ENCODE results near the gene PARG.

PARG gene

DNA sequence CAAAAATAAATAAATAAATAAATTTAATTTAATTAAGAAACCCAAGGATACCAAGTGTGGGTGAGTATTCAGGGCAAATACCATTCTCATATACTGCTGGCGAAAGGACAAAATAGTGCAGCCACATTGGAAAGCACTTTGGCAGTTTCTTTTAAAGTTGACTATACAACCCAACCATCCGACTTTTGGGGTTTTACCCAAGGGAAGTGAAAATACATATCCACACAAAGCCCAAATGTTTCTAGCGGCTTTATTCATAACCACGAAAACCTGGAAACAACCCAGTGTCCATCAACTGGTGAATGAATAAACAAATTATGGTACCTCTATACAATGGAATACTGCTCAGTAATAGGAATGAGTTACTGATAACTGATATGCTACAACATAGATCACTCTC is 143.6 kb downstream of the PARG start:
- H3K79me2 ChIP-seq (ENCODE audit: insufficient read depth, low read length): no peaks in the 10 kb centered on the region
- H3K4me3 ChIP-seq (ENCODE audit: low read length, poor library complexity, severe bottlenecking): no peak overlapping the region
- TF ChIP-seq, protein P1, sequence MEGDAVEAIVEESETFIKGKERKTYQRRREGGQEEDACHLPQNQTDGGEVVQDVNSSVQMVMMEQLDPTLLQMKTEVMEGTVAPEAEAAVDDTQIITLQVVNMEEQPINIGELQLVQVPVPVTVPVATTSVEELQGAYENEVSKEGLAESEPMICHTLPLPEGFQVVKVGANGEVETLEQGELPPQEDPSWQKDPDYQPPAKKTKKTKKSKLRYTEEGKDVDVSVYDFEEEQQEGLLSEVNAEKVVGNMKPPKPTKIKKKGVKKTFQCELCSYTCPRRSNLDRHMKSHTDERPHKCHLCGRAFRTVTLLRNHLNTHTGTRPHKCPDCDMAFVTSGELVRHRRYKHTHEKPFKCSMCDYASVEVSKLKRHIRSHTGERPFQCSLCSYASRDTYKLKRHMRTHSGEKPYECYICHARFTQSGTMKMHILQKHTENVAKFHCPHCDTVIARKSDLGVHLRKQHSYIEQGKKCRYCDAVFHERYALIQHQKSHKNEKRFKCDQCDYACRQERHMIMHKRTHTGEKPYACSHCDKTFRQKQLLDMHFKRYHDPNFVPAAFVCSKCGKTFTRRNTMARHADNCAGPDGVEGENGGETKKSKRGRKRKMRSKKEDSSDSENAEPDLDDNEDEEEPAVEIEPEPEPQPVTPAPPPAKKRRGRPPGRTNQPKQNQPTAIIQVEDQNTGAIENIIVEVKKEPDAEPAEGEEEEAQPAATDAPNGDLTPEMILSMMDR (conservative IDR thresholded peaks at IDR 0.05; ENCODE audit: low read length): no peak
- no peak for TF ChIP-seq EZH2phosphoT487 (IDR thresholded peaks at IDR 0.05; ENCODE audit: borderline replicate concordance)
- H4K20me1 ChIP-seq (ENCODE audit: insufficient read depth, low read length, poor library complexity, severe bottlenecking): no peaks in the 10 kb centered on the region
- H3K9ac ChIP-seq (ENCODE audit: low read depth, low read length, poor library complexity, severe bottlenecking): no peak overlapping the region
- H3F3A ChIP-seq (ENCODE audit: low read depth): no peaks in the 10 kb centered on the region
- no peak overlapping the region for H3K4me2 ChIP-seq (ENCODE audit: low read depth, low read length, poor library complexity, severe bottlenecking)
- no peaks in the 10 kb centered on the region for H3K9me3 ChIP-seq (ENCODE audit: insufficient read depth, low read depth, low read length)
- no peaks in the 10 kb centered on the region for H3K27me3 ChIP-seq (ENCODE audit: insufficient read depth, low read length, poor library complexity, severe bottlenecking)
- H2AFZ ChIP-seq (ENCODE audit: low read length): no peak overlapping the region
- no peaks in the 10 kb centered on the region for H3K9me2 ChIP-seq (replicated peaks; ENCODE audit: low read depth, low read length)
- H3K4me1 ChIP-seq (ENCODE audit: insufficient read depth, low read length, poor library complexity, severe bottlenecking): no peaks in the 10 kb centered on the region
- no peaks in the 10 kb centered on the region for H3K36me3 ChIP-seq (ENCODE audit: insufficient read depth, low read length)

- Histone ChIP-seq H3F3A (ENCODE audit: low read depth) (no peaks in the 10 kb centered on the region), H2AFZ (ENCODE audit: low read length) (no peak overlapping the region), H3K4me3 (ENCODE audit: low read length, poor library complexity, severe bottlenecking) (no peak overlapping the region), H3K79me2 (ENCODE audit: insufficient read depth, low read length) (no peaks in the 10 kb centered on the region), H3K9me2 (replicated peaks; ENCODE audit: low read depth, low read length) (no peaks in the 10 kb centered on the region), H3K9ac (ENCODE audit: low read depth, low read length, poor library complexity, severe bottlenecking) (no peak overlapping the region), H3K27me3 (ENCODE audit: insufficient read depth, low read length, poor library complexity, severe bottlenecking) (no peaks in the 10 kb centered on the region), H4K20me1 (ENCODE audit: insufficient read depth, low read length, poor library complexity, severe bottlenecking) (no peaks in the 10 kb centered on the region), H3K9me3 (ENCODE audit: insufficient read depth, low read depth, low read length) (no peaks in the 10 kb centered on the region), H3K4me1 (ENCODE audit: insufficient read depth, low read length, poor library complexity, severe bottlenecking) (no peaks in the 10 kb centered on the region), H3K36me3 (ENCODE audit: insufficient read depth, low read length) (no peaks in the 10 kb centered on the region), H3K4me2 (ENCODE audit: low read depth, low read length, poor library complexity, severe bottlenecking) (no peak overlapping the region)
- TF ChIP-seq EZH2phosphoT487 (IDR thresholded peaks at IDR 0.05; ENCODE audit: borderline replicate concordance): no peak
- TF ChIP-seq, protein P1 (conservative IDR thresholded peaks at IDR 0.05; ENCODE audit: low read length): no peak
Observed at GRCh38 chr10:49791100-49791499, 150.7 kb downstream of the PARG start.

GRCh38 chr10:49784681-49785080 is 157.1 kb downstream of the PARG start:
- H3K9ac ChIP-seq (ENCODE audit: low read depth, low read length, poor library complexity, severe bottlenecking): no peak overlapping the region
- no peaks in the 10 kb centered on the region for H3K36me3 ChIP-seq (ENCODE audit: insufficient read depth, low read length)
- no peaks in the 10 kb centered on the region for H3K79me2 ChIP-seq (ENCODE audit: insufficient read depth, low read length)
- no peaks in the 10 kb centered on the region for H3K9me3 ChIP-seq (ENCODE audit: insufficient read depth, low read depth, low read length)
- H3F3A ChIP-seq (ENCODE audit: low read depth): no peaks in the 10 kb centered on the region
- no peak overlapping the region for H2AFZ ChIP-seq (ENCODE audit: low read length)
- H3K27me3 ChIP-seq (ENCODE audit: insufficient read depth, low read length, poor library complexity, severe bottlenecking): no peaks in the 10 kb centered on the region
- H3K4me3 ChIP-seq (ENCODE audit: low read length, poor library complexity, severe bottlenecking): no peak overlapping the region
- TF ChIP-seq EZH2phosphoT487 (IDR thresholded peaks at IDR 0.05; ENCODE audit: borderline replicate concordance): no peak
- TF ChIP-seq, protein P1 (conservative IDR thresholded peaks at IDR 0.05; ENCODE audit: low read length): no peak
- no peaks in the 10 kb centered on the region for H3K4me1 ChIP-seq (ENCODE audit: insufficient read depth, low read length, poor library complexity, severe bottlenecking)
- no peaks in the 10 kb centered on the region for H4K20me1 ChIP-seq (ENCODE audit: insufficient read depth, low read length, poor library complexity, severe bottlenecking)
- no peak overlapping the region for H3K4me2 ChIP-seq (ENCODE audit: low read depth, low read length, poor library complexity, severe bottlenecking)
- no peaks in the 10 kb centered on the region for H3K9me2 ChIP-seq (replicated peaks; ENCODE audit: low read depth, low read length)

Measured in Loucy (cell line).